Measurements from ENCODE around the gene PDE3A.

PDE3A gene

DNA sequence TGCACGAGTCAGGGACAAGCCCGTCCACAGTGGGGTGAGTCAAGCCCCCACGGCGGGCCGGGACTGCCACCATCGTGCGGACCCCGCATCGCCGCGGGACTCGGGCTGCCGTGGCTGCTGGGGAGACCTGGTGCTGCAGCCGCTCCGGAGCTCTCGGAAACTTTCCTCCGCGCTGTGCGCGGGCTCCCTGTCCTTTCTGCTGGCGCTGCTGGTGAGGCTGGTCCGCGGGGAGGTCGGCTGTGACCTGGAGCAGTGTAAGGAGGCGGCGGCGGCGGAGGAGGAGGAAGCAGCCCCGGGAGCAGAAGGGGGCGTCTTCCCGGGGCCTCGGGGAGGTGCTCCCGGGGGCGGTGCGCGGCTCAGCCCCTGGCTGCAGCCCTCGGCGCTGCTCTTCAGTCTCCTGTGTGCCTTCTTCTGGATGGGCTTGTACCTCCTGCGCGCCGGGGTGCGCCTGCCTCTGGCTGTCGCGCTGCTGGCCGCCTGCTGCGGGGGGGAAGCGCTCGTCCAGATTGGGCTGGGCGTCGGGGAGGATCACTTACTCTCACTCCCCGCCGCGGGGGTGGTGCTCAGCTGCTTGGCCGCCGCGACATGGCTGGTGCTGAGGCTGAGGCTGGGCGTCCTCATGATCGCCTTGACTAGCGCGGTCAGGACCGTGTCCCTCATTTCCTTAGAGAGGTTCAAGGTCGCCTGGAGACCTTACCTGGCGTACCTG is 1.1 kb downstream of the PDE3A start:
- no peak overlapping the region for H3K27ac Mint-ChIP-seq
- no peaks in the 10 kb centered on the region for H3K36me3 Mint-ChIP-seq (ENCODE audit: low read depth)
- H3K27me3 Mint-ChIP-seq (ENCODE audit: low read depth, poor library complexity), result peaks cover 65% of the 10 kb centered on the region

DNA sequence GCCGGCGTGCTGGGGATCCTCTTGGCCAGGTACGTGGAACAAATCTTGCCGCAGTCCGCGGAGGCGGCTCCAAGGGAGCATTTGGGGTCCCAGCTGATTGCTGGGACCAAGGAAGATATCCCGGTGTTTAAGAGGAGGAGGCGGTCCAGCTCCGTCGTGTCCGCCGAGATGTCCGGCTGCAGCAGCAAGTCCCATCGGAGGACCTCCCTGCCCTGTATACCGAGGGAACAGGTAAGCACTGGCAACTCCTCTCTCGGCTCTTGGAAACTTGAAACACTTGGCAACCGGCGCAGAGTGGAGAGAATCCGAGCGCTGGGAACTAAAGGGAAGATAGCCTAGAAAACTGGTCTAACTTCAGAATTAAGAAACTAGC is 1.7 kb downstream of the PDE3A start:
- Mint-ChIP-seq H3K4me3 (peak overlapping the region; percentile 95), H3K27me3 (ENCODE audit: low read depth, poor library complexity) (peaks cover 65% of the 10 kb centered on the region), H3K4me1 (peaks cover 18% of the 10 kb centered on the region), H3K9me3 (no peaks in the 10 kb centered on the region), H3K36me3 (ENCODE audit: low read depth) (no peaks in the 10 kb centered on the region), H3K27ac (no peak overlapping the region)
- TF ChIP-seq, protein P1, sequence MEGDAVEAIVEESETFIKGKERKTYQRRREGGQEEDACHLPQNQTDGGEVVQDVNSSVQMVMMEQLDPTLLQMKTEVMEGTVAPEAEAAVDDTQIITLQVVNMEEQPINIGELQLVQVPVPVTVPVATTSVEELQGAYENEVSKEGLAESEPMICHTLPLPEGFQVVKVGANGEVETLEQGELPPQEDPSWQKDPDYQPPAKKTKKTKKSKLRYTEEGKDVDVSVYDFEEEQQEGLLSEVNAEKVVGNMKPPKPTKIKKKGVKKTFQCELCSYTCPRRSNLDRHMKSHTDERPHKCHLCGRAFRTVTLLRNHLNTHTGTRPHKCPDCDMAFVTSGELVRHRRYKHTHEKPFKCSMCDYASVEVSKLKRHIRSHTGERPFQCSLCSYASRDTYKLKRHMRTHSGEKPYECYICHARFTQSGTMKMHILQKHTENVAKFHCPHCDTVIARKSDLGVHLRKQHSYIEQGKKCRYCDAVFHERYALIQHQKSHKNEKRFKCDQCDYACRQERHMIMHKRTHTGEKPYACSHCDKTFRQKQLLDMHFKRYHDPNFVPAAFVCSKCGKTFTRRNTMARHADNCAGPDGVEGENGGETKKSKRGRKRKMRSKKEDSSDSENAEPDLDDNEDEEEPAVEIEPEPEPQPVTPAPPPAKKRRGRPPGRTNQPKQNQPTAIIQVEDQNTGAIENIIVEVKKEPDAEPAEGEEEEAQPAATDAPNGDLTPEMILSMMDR (IDR thresholded peaks at IDR 0.05), result no peak
- DNase-seq, result no peak

More for the DNA sequence above, 1.1 kb downstream of the PDE3A start:
- peak overlapping the region; percentile 95 for H3K4me3 Mint-ChIP-seq
- peaks cover 18% of the 10 kb centered on the region for H3K4me1 Mint-ChIP-seq
- no peaks in the 10 kb centered on the region for H3K9me3 Mint-ChIP-seq
- TF ChIP-seq, protein P1 (IDR thresholded peaks at IDR 0.05), result no peak
- DNase-seq, result peak; percentile 73

DNA sequence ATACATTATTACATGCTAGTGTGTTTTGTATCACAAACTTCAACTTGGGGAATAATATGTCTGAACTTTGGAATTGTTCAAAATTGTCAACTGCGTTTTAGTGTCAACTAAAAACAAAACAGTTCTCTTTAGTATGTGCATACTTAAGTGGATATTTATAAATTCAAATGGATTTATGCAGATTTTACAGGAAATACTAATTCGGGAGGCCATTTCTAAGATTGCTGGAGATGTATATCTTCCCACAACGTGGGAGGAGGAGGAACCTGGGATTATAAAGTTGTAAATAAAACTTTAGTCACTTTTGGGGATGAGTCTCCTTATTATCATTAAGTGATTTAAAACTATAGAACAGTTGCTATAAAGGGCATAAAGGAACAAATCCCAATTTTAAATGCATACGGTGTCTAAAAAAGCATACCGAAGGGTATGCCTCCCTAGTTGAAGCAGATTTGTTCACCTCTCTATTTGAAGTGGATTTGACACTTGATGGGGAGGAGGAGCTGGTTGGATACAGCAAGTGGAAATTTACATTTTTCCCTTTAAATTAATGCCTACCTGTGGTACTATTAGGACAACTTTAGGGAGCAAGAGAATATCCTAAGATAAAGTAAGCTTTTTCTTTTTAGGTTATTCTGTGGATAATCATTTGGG is 2.7 kb downstream of the PDE3A start:
- H3K27ac Mint-ChIP-seq, result no peak overlapping the region

DNA sequence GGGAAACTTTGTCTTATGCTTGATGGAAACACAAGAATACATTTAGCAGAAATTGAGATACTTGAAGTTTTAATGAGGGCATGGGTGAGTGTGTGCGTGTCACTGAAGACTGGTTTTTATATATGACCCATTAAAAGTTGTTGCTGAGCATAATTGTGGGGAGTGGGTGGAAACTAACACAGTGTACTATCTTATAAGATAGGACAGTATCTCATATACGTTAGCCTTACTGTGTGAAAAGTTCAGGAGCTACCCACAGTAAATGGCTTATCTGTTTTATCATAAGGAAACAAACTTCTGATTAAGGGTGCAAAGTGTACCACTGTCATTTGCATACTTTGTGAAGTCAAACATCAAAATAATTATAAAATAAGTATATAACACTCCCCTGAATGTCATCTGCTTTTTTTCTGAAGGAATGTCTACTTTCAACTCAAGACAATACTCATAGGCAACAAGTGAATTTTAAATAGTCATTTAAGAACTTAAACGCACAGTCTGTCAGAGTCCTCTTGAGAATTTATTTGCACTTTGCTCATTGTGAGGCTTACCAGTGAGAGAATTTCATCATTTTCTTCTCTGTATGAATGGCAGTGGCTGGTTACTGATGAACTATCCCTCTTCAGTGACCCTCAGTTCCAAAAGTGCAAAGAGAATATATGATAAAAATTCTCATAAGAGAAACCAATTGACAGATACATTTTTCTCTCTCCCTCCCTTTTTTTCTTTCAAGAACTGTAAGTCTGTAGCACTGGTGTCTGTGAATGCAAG is 4.2 kb downstream of the PDE3A start:
- Mint-ChIP-seq H3K9me3 (no peaks in the 10 kb centered on the region), H3K4me3 (no peak overlapping the region), H3K27me3 (ENCODE audit: low read depth, poor library complexity) (peaks cover 45% of the 10 kb centered on the region), H3K4me1 (peaks cover 16% of the 10 kb centered on the region), H3K36me3 (ENCODE audit: low read depth) (no peaks in the 10 kb centered on the region), H3K27ac (no peak overlapping the region)
- DNase-seq, result no peak
- TF ChIP-seq, protein P1 (IDR thresholded peaks at IDR 0.05), result no peak

More for the DNA sequence above, 2.7 kb downstream of the PDE3A start:
- H3K9me3 Mint-ChIP-seq, result no peaks in the 10 kb centered on the region
- no peaks in the 10 kb centered on the region for H3K36me3 Mint-ChIP-seq (ENCODE audit: low read depth)
- H3K27me3 Mint-ChIP-seq (ENCODE audit: low read depth, poor library complexity), result peaks cover 60% of the 10 kb centered on the region
- H3K4me1 Mint-ChIP-seq, result peaks cover 18% of the 10 kb centered on the region
- TF ChIP-seq, protein P1 (IDR thresholded peaks at IDR 0.05), result no peak
- H3K4me3 Mint-ChIP-seq, result peak overlapping the region; percentile 95
- no peak for DNase-seq

DNA sequence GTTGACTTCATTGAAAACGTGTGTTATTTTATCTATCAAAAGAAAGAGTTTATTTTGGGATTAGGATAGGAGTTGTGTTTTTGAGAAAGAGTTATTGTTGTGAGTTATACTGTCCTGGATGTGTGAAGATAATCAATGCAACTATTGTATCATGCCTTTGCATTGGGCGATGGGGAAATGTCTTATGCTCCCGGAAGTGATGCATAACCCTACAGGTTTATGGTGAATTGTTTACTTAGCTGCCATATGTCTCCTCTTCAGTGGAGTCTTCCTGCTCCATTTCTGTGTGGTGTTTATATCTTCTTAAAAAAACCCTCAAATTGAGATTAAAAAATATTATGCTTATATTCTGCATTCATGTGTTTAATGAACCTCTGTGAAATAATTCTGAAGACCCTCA is 6.5 kb downstream of the PDE3A start:
- Mint-ChIP-seq H3K4me3 (no peak overlapping the region), H3K36me3 (ENCODE audit: low read depth) (no peaks in the 10 kb centered on the region), H3K9me3 (no peaks in the 10 kb centered on the region), H3K4me1 (peaks cover 11% of the 10 kb centered on the region), H3K27me3 (ENCODE audit: low read depth, poor library complexity) (peaks cover 39% of the 10 kb centered on the region), H3K27ac (no peak overlapping the region)
- DNase-seq, result no peak
- TF ChIP-seq, protein P1 (IDR thresholded peaks at IDR 0.05), result no peak
